IMR-90 (cell line): ENCODE data around the gene SCGB1A1. TPM values are rescaled to one million over a fixed set of nuclear protein-coding genes. Genes with fewer than 3 reads are reported as not detected.
A peak's percentile ranks its signal among the peaks of the same experiment; 100 is the strongest.

ENCODE experiments used
- ATAC-seq: fragments of 200-7000 bp; cut with Tn5 transposase; 2 replicates; pipeline ENCODE4 v1.9.1; 2020; ENCODE audit warnings: low read depth, mild to moderate bottlenecking, moderate library complexity
- BruUV-seq: library from RNA; stranded (reverse); fragments of 400-500 nt; replicated peaks from 2 replicates; lab custom pipeline; 2021; lab: Mats Ljungman, UMichigan
- CTCF ChIA-PET: fragments of 300-600 bp; formaldehyde crosslinking; extraction: SDS; loops from one replicate; lab custom pipeline; 2021; ENCODE audit warnings: antibody characterized with exemption; lab: Yijun Ruan, JAX
- POLR2A ChIA-PET: fragments of 300-600 bp; sonication (Branson Sonifier 250); formaldehyde crosslinking; loops from one replicate; lab custom pipeline; 2022; ENCODE audit warnings: antibody characterized with exemption; ENCODE audit not compliant: unreplicated experiment; lab: Charles Lee
- DNase-seq: peaks from one replicate; pipeline ENCODE4 v3.0.0; 2013
- H2AFZ ChIP-seq: replicated peaks from 2 replicates; pipeline ENCODE3; 2013; ENCODE audit warnings: low read length, mild to moderate bottlenecking; ENCODE audit not compliant: poor library complexity
- H2AK5ac ChIP-seq: 2 replicates; pipeline ENCODE4 v1.6.1; 2013; ENCODE audit warnings: low read depth, low read length, inconsistent platforms
- H2AK9ac ChIP-seq: replicated peaks from 2 replicates; pipeline ENCODE3; 2013; ENCODE audit warnings: mild to moderate bottlenecking, low read depth, low read length, moderate library complexity; ENCODE audit not compliant: poor library complexity
- H2BK120ac ChIP-seq: 2 replicates; pipeline ENCODE4 v1.6.1; 2013; ENCODE audit warnings: low read depth, low read length, inconsistent platforms
- H2BK15ac ChIP-seq: 3 replicates; pipeline ENCODE4 v1.6.1; 2013; ENCODE audit warnings: low read depth, low read length, inconsistent platforms
- H2BK20ac ChIP-seq: 2 replicates; pipeline ENCODE4 v1.6.1; 2013; ENCODE audit warnings: low read depth, mild to moderate bottlenecking, inconsistent platforms, low read length, moderate library complexity
- H2BK5ac ChIP-seq: 2 replicates; pipeline ENCODE4 v1.6.1; 2013; ENCODE audit warnings: mild to moderate bottlenecking, low read depth, low read length, inconsistent platforms; ENCODE audit not compliant: poor library complexity, severe bottlenecking
- H3K14ac ChIP-seq: replicated peaks from 2 replicates; pipeline ENCODE4 v1.6.1; 2013; ENCODE audit warnings: low read depth, low read length, inconsistent platforms
- H3K18ac ChIP-seq: 2 replicates; pipeline ENCODE4 v1.6.1; 2013; ENCODE audit warnings: low read depth, low read length, control low read depth
- H3K23ac ChIP-seq: 2 replicates; pipeline ENCODE4 v1.6.1; 2013; ENCODE audit warnings: low read depth, low read length, inconsistent platforms
- H3K27ac ChIP-seq: 2 replicates; pipeline ENCODE4 v1.5.1; 2013; ENCODE audit warnings: mild to moderate bottlenecking, control low read depth, low read length; ENCODE audit not compliant: insufficient read depth
- H3K27me3 ChIP-seq: 2 replicates; pipeline ENCODE4 v1.6.1; 2013; ENCODE audit warnings: low read length; ENCODE audit not compliant: control insufficient read depth, insufficient read depth
- H3K36me3 ChIP-seq: 2 replicates; pipeline ENCODE4 v1.6.1; 2013; ENCODE audit warnings: low read length, mixed read lengths; ENCODE audit not compliant: control insufficient read depth, insufficient read depth
- H3K4ac ChIP-seq: 2 replicates; pipeline ENCODE4 v1.6.1; 2013; ENCODE audit warnings: low read depth, low read length, inconsistent platforms
- H3K4me1 ChIP-seq: 2 replicates; pipeline ENCODE4 v1.6.1; 2013; ENCODE audit warnings: low read length, mixed read lengths; ENCODE audit not compliant: control insufficient read depth, insufficient read depth
- H3K4me2 ChIP-seq: 2 replicates; pipeline ENCODE4 v1.6.1; 2013; ENCODE audit warnings: low read depth, mild to moderate bottlenecking, control low read depth, low read length, moderate library complexity
- H3K4me3 ChIP-seq: 2 replicates; pipeline ENCODE4 v1.5.1; 2013; ENCODE audit warnings: low read depth, mild to moderate bottlenecking, control low read depth, low read length, moderate library complexity; ENCODE audit not compliant: insufficient read depth
- H3K56ac ChIP-seq: 2 replicates; pipeline ENCODE4 v1.6.1; 2013; ENCODE audit warnings: low read length, inconsistent platforms; ENCODE audit not compliant: insufficient read depth; ENCODE audit errors: extremely low read depth
- H3K79me1 ChIP-seq, 2 experiments: 2 replicates each; pipeline ENCODE4 v1.6.1; 2013; ENCODE audit warnings: low read length in 2 of 2, inconsistent platforms in 1 of 2, low read depth in 1 of 2
- H3K9ac ChIP-seq: 2 replicates; pipeline ENCODE4 v1.6.1; 2013; ENCODE audit warnings: low read depth, low read length, control low read depth
- H3K9me1 ChIP-seq: 2 replicates; pipeline ENCODE4 v1.6.1; 2013; ENCODE audit warnings: low read length, inconsistent platforms; ENCODE audit not compliant: insufficient read depth
- H3K9me3 ChIP-seq: 2 replicates; pipeline ENCODE4 v1.6.1; 2013; ENCODE audit warnings: low read length; ENCODE audit not compliant: control insufficient read depth, insufficient read depth
- H4K20me1 ChIP-seq: 2 replicates; pipeline ENCODE4 v1.6.1; 2013; ENCODE audit warnings: low read length, inconsistent platforms; ENCODE audit not compliant: insufficient read depth
- H4K5ac ChIP-seq: 2 replicates; pipeline ENCODE4 v1.6.1; 2013; ENCODE audit warnings: mild to moderate bottlenecking, low read depth, low read length, control low read depth
- H4K8ac ChIP-seq, 2 experiments: 2 replicates each; pipeline ENCODE4 v1.6.1; 2013; ENCODE audit warnings: low read depth in 2 of 2, low read length in 2 of 2, control low read depth in 1 of 2, inconsistent platforms in 1 of 2
- H4K91ac ChIP-seq: 2 replicates; pipeline ENCODE4 v1.6.1; 2013; ENCODE audit warnings: low read depth, low read length, inconsistent platforms; ENCODE audit not compliant: insufficient read depth
- CEBPB ChIP-seq: IDR thresholded peaks from 2 replicates; pipeline ENCODE4 v1.6.1; 2012; ENCODE audit warnings: low read depth, low read length, improper control_type of control experiment
- CHD1 ChIP-seq: IDR thresholded peaks from 2 replicates; pipeline ENCODE4 v1.6.1; 2012; ENCODE audit warnings: low read depth, low read length, improper control_type of control experiment
- FOS ChIP-seq: fragments of 150-350 bp; IDR thresholded peaks from 2 replicates; pipeline ENCODE4 v1.6.1; 2016; ENCODE audit warnings: low read depth, low read length
- POLR2A ChIP-seq: IDR thresholded peaks from 2 replicates; pipeline ENCODE4 v1.6.1; 2012; ENCODE audit warnings: mild to moderate bottlenecking, low read depth, low read length
- RAD21 ChIP-seq: IDR thresholded peaks from 2 replicates; pipeline ENCODE4 v1.6.1; 2012; ENCODE audit warnings: low read length, improper control_type of control experiment
- SMC3 ChIP-seq: fragments of 150-350 bp; IDR thresholded peaks from 2 replicates; pipeline ENCODE4 v1.6.1; 2016; ENCODE audit warnings: low read depth, mild to moderate bottlenecking, antibody characterized with exemption, low read length, moderate library complexity
- WGBS, 2 experiments: methylation state at CpG; one replicate each; pipeline versions ENCODE4 v1.1.5 to v1.1.7; 2013; ENCODE audit warnings: missing lambda C conversion rate in 2 of 2; ENCODE audit not compliant: insufficient read length in 1 of 2; ENCODE audit errors: extremely low coverage in 2 of 2; 5-methylcytosine and 5-hydroxymethylcytosine counted together
- dilution Hi-C: fragments of 300-500 bp; cut with HindIII; formaldehyde crosslinking; loops from one replicate; pipeline ENCODE4 v1.14.3; 2018; ENCODE audit warnings: low sequenced_read_pairs; ENCODE audit not compliant: unreplicated experiment
- in situ Hi-C: fragments of 300-500 bp; cut with MboI; formaldehyde crosslinking; loops from 3 replicates; pipeline ENCODE4 v1.14.3; 2019; ENCODE audit warnings: low sequenced_read_pairs, inconsistent platforms, mixed read lengths
- intact Hi-C: fragments of 100-400 bp; cut with micrococcal nuclease; formaldehyde crosslinking; loops from 2 replicates; pipeline ENCODE4 v1.10.0; 2022
- polyA plus RNA-seq, 3 experiments: library from polyadenylated mRNA; depleted of rRNA; stranded (reverse); fragments of >200 nt; gene quantifications; 2 replicates each; pipeline ENCODE4 v1.2.3, GENCODE V29; 2012; ENCODE audit warnings: low replicate concordance in 1 of 3
- total RNA-seq: library from RNA; depleted of rRNA; stranded (reverse); fragments of >200 nt; gene quantifications from 2 replicates; pipeline ENCODE4 v1.2.3, GENCODE V29; 2012
- TF ChIP-seq, protein P1 (sequence below): fragments of 150-350 bp; IDR thresholded peaks from 2 replicates; pipeline ENCODE4 v1.6.1; 2017; ENCODE audit warnings: mild to moderate bottlenecking, antibody characterized with exemption, low read length, low read depth

SCGB1A1 gene
- total and polyA plus RNA-seq, 2 of the 4 experiments (the other 2 are of a cell fraction) = not detected

DNA sequence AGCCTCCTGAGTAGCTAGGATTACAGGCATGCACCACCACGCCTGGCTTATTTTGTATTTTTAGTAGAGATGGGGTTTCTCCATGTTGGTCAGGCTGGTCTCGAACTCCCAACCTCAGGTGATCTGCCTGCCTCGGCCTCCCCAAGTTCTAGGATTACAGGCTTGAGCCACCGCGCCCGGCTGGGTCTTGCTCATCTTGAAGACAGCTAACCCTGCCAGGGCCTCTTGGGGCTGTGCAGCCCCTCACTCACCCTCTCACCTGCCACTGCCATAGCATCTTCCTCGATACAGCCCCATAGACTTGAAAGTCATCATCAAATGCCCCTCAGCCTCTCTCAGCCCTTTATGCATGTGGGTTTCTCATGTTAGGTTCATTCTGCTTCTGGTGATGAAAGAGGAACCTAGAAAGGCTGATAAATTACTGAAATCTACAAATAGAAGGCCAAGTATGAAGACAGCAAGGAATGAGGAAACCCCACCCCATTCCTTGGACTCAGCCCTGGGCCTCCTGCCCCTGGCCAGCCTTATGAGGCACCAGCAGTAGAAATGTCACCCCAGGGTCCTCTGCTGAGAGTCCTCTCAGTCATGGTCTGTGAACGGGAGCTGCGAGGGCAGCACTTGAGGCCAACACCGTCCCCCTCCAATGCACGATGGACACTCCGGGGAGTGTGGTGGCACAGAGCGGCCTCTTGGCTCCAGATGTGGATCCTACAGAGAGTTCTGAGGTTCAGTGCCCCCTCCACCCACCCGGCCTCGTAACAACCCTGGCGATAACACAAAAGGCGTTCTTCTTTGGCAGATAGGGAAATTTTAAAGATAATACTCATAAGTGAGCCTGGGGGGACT lies 24.8 kb downstream of the SCGB1A1 start:
- Histone ChIP-seq H2BK120ac (peak overlapping the region; percentile 91), H4K8ac (peak overlapping the region; percentile 80 to 95), H3K23ac (peak overlapping the region; percentile 59), H3K79me1 (peaks cover 0 to 28% of the 10 kb centered on the region in 2 experiments; a peak in 3 of 4 replicates), H2AK5ac (peak overlapping the region; percentile 94), H3K27me3 (no peaks in the 10 kb centered on the region), H3K18ac (peak overlapping the region; percentile 80), H3K9ac (peak overlapping the region; percentile 59), H2BK5ac (peak overlapping the region; percentile 35), H2BK20ac (peak overlapping the region; percentile 32), H4K91ac (peak overlapping the region; percentile 90), H3K36me3 (no peaks in the 10 kb centered on the region), H2AK9ac (peak overlapping the region; percentile 94), H4K20me1 (no peaks in the 10 kb centered on the region), H3K4me1 (peaks cover 25% of the 10 kb centered on the region), H3K14ac (peak overlapping the region; percentile 86), H3K4ac (peak overlapping the region; percentile 91), H2BK15ac (peak overlapping the region; percentile 73; the same call in 2 of the 3 replicates), H3K9me3 (no peaks in the 10 kb centered on the region), H3K9me1 (peaks cover 20% of the 10 kb centered on the region), H3K4me3 (no peak overlapping the region), H4K5ac (peak overlapping the region; percentile 40), H3K4me2 (peak overlapping the region; percentile 68), H2AFZ (peak overlapping the region; percentile 93), H3K27ac (peak overlapping the region; percentile 76), H3K56ac (peak overlapping the region; percentile 63)
- dilution Hi-C loops = no loop called here
- ATAC-seq (no peak), DNase-seq (no peak)
- TF ChIP-seq FOS (no peak), POLR2A (no peak), CHD1 (no peak), CEBPB (no peak), RAD21 (no peak), SMC3 (no peak)
- TF ChIP-seq, protein P1, sequence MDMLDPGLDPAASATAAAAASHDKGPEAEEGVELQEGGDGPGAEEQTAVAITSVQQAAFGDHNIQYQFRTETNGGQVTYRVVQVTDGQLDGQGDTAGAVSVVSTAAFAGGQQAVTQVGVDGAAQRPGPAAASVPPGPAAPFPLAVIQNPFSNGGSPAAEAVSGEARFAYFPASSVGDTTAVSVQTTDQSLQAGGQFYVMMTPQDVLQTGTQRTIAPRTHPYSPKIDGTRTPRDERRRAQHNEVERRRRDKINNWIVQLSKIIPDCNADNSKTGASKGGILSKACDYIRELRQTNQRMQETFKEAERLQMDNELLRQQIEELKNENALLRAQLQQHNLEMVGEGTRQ = no peak
- intact Hi-C loops = no loop called here
- BruUV-seq = no TSS peak
- 100% methylated on average over 1 of the region's 17 CpGs; no CpG with 5 or more reads in 1 of the 2 experiments for WGBS, 2 experiments
- in situ Hi-C loops = no loop called here
- POLR2A ChIA-PET = interaction anchor here (0.6 kb wide), 1 partner anchor 15 kb away, joined by 3 read pairs; no protein-coding TSS in a partner anchor
- CTCF ChIA-PET = no interaction called here
